ENCODE measurements around the gene TFB2M. TPM values are rescaled to one million over a fixed set of nuclear protein-coding genes. Genes with fewer than 3 reads are reported as not detected.

Gene TFB2M
- 12.4 and 13.1 TPM in 2 replicates for total RNA-seq

GRCh38 chr1:246566128-246566812 is at the start of gene TFB2M, which contains the start of gene CNST:
TSS of gene TFB2M (minus strand) at chr1:246566261. CDS start at chr1:246566138, 123 bp downstream.
TSS of gene CNST (plus strand) at chr1:246566456. CDS start at chr1:246591563, 25,107 bp downstream.

GRCh38 chr1:246506674-246507481 is 59.2 kb downstream of the TFB2M start, which contains the start of gene SMYD3:
TSS of gene SMYD3 (minus strand) at chr1:246507279.

Other genes starting within 250 kb of the TFB2M start
- 18.9 and 20.0 TPM in 2 replicates for gene SMYD3, start 59.0 kb downstream of the TFB2M start, total RNA-seq
- 18.1 and 25.6 TPM in 2 replicates for gene CNST, start 195 bp upstream of the TFB2M start, total RNA-seq
- gene SCCPDH, start 158.1 kb upstream of the TFB2M start, total RNA-seq: 34.4 and 40.0 TPM in 2 replicates